ENCODE data around the gene SCAI.
"Not testable (repeated sequence)": the region's sequence is repeated elsewhere in the genome, so short reads cannot be mapped to it uniquely, and the experiment has no call there.

Gene SCAI

DNA sequence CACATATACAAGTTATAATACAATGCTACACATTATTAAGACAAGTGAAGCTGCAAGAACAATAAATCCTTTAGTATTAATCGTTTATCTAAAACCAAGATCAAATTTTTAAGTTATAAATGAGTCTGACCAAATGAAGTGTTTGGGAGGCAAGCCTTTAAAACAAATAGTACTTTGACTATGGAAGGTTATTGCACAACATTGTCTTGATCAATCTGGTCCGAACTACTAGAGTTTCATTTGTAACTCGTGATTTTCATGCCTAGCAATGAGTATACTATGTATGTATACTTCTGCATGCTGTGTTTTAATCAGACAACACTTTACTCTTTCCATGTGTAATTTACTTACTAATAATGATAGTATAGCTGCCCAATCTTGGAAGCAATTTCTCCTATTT, 115.3 kb downstream of the SCAI start:
- no peak for DNase-seq (ENCODE audit: low spot score)

DNA sequence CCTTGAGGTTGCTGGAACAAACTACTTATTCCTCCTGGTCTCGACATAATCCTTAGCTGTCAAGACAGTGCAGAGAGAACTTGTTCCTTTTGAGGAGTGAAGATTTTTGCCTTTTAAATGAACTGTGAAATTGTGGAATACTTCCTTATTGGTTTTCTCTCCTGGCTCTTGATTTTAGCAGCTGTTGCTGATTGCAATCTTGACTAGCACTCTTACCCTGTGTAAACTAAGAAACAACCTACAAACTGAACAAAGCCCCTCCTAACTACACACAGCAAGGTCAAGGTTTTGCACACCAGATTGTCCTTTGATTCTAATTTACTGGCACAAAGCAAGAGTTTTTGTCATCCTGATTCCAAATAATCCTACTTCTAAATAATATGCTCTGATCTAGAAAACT, 118.4 kb downstream of the SCAI start:
- no peak for DNase-seq (ENCODE audit: low spot score)

DNA sequence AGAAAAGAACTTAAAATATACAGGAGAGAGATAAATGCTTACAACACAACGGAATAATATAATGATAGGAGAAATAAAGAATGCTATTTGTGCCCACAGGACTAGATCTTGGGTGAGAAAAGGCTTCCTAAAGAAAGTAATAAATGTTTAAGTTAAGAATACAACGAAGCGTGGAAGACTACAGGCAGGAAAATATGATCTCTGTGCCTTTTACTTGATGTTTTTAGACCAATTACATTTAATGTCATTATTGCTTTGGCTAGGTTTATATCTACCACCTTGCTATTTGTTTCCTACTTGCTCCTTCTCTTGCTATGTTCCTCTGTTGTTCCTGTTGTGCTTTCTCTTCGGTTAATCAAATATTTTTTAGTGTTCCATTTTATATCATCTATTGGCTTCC, 122.3 kb downstream of the SCAI start:
- DNase-seq (ENCODE audit: low spot score) = no peak

DNA sequence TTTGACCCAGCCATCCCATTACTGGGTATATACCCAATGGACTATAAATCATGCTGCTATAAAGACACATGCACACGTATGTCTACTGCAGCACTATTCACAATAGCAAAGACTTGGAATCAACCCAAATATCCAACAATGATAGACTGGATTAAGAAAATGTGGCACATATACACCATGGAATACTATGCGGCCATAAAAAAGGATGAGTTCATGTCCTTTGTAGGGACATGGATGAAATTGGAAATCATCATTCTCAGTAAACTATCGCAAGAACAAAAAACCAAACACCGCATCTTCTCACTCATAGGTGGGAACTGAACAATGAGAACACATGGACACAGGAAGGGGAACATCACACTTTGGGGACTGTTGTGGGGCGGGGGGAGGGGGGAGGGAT, 127.7 kb downstream of the SCAI start:
- not testable (repeated sequence) for DNase-seq (ENCODE audit: low spot score)

DNA sequence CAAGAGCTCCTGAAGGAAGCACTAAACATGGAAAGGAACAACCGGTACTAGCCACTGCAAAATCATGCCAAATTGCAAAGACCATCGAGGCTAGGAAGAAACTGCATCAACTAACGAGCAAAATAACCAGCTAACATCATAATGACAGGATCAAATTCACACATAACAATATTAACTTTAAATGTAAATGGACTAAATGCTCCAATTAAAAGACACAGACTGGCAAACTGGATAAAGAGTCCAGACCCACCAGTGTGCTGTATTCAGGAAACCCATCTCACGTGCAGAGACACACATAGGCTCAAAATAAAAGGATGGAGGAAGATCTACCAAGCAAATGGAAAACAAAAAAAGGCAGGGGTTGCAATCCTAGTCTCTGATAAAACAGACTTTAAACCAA, 131.3 kb downstream of the SCAI start:
- not testable (repeated sequence) for DNase-seq (ENCODE audit: low spot score)

DNA sequence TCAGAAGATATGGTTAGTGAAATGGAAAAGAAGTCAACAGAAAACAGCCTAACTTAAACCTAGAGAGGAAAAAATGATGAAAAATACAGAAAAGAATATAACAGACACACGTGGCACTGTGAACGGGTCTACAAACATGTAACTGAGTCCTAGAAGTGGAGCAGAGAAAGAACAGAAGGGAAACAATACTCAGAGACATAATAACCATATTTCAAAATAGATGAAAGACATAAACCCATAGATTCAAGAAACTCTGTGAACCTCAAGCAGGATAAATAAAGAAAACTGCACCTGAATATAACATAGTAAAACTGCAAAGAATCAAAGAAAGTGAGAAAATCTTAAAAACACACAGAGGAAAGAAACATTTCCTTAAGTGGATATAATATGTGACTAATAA, 134.7 kb downstream of the SCAI start:
- DNase-seq (ENCODE audit: low spot score) = no peak

DNA sequence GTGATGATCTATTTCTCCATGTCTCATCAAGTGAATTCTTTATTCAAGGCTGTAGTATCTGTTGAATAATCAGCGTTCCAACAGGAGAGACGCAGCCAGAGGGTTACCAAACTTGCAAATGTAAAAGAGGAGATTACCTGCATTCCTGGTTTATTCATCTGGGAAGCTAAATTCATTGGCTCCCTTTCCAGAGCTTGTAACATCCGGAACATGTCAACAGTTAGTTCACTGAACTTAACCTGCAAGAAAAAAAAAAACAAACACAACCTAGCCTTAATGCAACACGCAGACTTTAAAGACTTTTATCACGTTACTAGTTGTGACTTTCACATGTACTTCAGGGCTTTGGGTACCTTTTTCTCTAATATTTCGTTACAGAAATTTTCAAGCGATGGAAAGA, 140.0 kb downstream of the SCAI start:
- no peak for DNase-seq (ENCODE audit: low spot score)

DNA sequence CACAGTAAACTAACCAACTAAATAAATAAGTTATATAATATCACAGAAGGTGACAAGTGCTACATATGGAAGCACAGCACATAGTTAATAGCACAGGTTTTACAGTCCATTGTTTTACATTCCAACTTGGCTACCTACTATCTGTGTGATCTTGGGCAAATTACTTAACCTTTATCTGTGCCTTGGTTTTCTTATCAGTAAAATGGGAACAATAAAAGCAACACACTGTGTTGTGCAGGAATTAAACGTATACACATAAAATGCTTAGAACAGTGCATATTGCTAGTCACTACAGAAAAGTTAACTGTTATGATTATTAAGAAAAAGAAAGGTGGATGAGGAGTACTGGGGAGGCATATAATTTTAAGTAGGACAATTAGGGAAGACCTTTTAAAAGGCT, 159.6 kb downstream of the SCAI start:
- no peak for DNase-seq (ENCODE audit: low spot score)

DNA sequence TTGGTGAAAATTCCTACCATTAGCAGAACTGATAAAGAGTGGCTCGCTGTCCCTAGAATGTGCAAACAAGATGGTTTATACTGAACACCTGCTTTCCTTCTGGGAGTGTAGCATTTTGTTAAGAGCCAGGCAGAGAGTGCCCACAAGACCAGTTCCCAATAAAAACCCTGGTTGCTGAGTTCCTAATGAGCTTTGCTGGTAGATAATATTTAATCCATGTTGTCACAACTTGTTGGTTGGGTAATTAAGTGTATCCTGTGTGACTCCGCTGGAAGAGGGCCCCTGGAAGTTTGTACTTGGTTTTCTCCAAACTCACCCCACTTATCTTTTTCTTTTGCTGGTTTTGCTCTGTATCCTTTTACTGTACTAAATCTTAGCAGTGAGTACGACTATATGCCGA, 162.9 kb downstream of the SCAI start:
- DNase-seq (ENCODE audit: low spot score) = no peak

DNA sequence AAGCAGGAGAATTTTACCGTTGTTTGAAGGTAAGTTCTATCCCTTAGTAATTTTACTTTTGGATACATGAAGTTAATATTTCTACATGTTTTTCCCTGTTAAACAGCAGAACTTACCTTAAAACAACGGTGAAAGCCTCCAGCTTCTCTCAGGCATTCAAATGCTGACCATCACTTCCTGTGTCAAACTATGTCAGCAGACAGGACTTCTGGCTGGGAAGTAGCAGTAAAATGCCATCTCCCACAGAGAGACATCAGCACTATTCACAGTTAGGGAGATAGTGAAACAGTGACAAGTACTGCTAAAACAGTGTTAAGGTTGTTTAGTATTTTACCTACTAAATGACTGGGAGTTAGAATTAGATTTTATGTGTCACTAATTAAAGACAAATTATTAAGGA, 168.2 kb downstream of the SCAI start:
- DNase-seq (ENCODE audit: low spot score) = peak; percentile 21

DNA sequence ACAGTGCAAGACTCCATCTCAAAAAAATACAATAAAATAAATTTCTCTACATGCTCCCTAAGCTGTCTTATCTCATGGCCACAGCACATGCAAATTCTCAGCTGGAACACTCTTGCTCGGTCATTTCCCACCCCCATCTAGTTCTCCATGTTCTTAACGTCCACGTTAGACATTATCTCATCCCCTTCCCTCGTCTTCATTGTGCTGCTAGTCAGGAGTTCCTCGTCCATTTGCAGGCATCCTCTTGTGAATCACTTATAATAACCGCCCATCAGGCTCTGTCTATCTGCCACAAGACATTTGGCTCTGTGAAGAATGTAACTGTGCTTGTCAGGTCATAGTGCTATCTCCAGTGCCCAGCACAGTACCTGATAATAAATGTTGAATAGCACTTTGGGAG, 169.5 kb downstream of the SCAI start:
- no peak for DNase-seq (ENCODE audit: low spot score)

DNA sequence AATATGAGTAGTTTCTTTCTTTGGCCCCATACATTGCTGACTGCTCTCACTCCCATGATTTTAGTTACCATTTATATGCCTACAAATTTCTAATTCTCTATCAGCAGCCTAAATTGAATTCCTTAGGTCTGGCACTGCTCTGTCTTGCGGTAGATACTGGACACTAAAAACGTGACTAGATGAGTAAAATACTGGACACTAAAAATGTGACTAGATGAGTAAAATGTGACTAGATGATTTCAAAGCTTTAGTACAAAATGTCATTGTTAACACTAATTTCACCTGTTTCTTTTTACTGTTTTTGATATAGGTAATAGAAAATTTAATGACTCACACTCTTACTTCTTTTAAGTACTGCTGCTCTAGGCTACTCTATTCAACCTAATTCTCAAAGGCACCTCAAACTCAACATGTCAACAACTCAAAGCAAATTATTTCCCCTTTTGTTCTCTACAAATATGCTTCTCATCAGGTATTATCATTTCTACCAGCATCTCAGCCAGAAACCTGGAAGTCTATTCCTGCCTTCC, 171.0 kb downstream of the SCAI start:
- DNase-seq (ENCODE audit: low spot score) = no peak

DNA sequence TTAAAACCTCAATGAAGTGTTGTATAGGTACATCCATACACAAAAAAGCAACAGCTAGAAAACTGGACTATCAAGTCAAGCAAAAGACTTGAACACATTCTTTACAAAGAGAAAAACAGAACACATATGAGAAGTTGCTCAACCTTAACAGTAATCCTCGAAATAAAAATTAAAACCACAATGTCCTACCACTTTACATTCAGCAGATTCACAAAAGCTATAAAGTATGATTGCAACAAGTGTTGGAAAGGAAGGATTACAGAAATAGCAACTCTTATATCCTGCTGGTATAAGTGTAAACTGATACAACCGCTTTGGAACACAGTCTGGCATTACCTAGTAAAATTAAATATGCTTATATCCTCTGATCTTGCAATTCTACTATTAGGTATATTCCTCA, 173.9 kb downstream of the SCAI start:
- DNase-seq (ENCODE audit: low spot score) = no peak

DNA sequence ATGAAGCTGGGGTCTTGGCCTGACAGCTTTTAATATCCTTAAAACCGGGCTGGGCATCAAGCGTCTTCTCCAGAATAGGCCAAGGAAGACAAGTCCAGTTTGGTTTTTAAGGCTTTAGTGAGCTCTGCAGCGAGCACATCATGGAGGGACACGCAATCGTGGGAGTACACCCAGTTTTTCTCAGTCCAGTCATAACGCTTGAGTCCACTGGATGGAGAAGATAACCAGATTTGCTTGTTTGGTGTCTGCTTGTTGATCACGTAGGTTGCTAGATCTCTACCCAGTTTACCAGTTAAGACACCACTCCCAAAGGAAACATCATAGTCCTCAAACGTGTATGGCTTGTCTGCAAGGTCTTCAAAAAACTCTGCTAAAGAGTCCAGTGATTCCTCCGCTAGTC, 175.1 kb downstream of the SCAI start:
- no peak for DNase-seq (ENCODE audit: low spot score)

DNA sequence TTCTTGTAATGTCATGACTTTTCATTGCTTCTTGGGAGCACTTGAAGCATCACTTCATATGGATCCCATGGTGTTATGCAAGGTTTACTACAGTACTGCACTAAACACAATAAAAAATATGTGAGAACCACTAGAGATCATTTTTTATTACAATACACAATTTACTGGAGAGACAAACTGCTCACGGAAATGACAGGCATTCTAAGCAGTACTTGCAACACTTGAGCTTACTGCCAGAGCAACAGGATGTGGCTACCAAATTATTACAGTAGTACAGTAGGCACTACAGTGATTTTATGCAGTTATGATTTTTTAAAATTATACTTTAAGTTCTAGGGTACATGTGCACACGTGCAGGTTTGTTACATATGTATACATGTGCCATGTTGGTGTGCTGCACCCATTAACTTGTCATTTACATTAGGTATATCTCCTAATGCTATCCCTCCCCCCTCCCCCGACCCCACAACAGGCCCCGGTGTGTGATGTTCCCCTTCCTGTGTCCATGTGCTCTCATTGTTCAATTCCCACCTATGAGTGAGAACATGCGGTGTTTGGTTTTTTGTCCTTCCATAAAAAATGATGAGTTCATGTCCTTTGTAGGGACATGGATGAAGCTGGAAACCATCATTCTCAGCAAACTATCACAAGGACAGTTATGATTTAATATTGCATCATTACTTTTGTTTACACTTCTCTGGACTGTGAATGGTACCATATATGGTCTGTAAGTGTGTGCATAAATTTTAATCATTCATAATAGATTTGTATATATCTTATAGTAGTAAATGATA, 177.4 kb downstream of the SCAI start:
- DNase-seq (ENCODE audit: low spot score) = not testable (repeated sequence)

DNA sequence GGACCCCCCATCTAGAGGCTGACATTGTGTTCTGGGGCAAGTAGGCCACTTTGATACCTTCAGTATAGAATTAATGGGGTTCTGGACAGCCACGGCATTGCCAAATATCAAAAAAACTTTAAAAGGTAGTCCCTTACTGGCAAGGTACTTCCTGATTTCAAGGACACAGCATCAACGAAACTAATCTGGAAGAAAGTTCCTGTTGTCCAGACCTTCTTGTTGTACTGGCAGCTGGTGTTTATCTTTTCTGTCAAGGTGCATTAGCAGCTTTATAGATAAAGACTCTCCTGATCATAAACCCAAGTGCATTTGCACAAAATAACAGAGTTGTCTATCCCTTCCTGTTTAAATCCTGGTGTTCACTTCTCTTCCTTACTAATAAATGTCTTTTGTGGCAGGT, 178.7 kb downstream of the SCAI start:
- DNase-seq (ENCODE audit: low spot score) = no peak

DNA sequence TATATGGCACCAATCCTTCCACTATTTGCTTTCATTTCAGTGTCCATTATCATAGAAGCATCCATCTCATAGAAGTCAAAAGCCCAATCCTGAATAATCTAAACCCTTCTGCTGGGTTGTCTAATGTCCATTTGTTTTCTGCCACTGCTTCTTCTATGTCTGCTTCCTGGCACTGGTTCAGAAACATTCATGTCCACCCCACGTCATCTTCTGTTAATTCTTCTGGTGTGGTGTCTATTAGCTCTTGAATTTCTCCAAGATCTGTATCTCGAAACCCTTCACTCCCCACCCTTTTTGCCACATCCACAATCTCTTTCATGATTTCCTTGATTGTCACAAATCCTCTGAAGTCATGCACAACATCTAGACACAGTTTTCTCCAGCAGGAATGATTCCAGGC, 179.3 kb downstream of the SCAI start:
- no peak for DNase-seq (ENCODE audit: low spot score)

DNA sequence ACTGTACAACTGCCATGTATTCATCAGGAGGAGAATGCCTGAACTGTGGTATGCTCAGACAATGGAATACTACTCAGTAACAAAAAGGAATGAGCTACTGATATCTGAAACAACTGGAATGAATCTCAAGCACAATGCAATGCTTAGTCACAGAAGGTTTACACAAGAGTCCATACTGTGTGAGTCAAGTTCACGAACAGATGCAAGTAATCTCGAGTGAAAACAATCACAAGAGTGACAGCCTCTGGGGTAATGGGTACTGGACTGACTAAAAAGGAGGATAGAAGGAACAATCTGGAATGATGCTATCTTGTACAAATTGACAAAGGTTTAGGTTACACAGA, 182.9 kb downstream of the SCAI start:
- no peak for DNase-seq (ENCODE audit: low spot score)

DNA sequence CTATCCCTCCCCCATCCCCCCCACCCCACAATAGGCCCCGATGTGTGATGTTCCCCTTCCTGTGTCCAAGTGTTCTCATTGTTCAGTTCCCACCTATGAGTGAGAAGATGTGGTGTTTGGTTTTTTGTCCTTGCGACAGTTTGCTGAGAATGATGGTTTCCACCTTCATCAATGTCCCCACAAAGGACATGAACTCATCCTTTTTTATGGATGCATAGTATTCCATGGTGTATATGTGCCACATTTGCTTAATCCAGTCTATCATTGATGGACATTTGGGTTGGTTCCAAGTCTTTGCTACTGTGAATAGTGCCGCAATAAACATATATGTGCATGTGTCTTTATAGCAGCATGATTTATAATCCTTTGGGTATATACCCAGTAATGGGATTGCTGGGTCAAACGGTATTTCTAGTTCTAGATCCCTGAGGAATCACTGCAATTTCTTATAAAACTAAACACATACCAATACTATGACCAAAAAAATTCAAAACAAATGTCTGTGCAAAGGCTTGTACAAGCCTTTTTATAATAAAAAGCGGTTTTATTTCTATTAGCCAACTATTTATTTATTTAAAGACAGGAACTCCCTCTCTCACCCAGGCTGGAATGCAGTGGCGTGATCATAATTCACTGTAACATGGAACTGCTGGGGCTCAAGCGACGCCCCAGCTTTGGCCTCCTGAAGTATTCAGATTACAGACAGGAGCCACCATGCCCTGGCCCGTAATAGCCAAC, 183.5 kb downstream of the SCAI start:
- not testable (repeated sequence) for DNase-seq (ENCODE audit: low spot score)

DNA sequence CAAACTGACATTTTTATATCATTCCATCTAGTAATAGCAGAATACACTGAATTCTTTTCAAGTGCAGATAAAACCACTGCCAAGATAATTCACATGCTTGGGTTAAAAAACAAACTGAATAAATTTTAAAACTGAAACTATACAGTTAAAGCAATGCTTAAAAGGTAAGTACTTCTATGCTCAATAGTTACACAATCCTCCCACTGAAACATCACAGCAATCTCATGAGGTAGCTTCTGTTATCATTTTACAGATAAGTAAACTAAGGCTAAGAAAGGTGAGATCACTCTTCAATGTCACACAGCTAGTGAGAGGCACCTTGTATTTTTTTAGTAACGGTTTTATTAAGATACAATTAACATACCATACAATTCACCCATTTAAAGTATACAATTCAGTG, 189.1 kb downstream of the SCAI start:
- no peak for DNase-seq (ENCODE audit: low spot score)

DNA sequence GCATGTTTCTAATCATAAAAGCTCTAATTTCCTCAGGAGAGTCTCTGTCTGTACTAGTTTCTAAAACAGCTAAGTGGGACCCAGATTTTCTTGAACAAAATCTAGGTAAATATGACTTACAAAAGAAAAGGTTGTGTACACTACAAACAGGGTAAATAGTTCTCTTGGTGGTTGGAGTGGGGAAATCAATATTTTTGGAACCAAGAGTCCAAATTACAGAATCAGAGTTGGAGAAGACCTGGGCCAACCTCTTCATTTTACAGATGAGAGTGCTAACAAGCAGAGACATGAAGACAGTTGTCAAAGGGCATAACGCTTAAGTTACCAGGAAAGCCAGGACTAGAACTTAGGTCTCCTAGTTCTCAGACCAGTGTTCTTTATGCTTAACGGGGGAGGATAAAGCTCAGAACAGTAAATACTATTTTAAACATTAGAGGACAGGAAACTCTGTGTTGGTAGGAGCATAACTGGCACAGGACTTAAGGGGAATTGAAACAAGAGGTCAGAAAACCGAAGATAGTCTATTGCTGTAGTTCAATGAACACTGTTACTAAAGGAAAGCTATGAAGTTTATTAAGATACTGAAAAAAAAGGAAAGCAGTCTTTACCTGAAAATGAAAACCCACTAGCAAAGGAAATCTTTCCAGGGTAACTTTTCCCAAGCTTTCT, 193.1 kb downstream of the SCAI start:
- DNase-seq (ENCODE audit: low spot score) = no peak

DNA sequence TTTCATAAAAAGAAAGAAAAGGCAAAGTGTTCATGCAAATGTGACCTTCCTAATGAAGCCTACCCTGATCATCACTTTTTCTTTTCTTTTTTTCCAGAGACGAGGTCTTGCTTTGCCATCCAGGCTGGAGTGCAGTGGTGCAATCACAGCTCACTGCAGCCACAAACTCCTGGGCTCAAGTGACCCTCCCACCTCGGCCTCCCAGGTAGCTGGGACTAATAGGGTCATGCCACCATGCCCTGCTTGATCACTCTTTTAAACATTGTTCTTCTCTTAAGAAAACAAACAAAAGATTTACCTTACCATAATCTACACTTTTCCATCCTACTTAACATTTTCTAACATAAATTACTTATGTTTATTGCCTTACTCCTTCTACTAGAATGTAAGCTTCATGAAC, 193.9 kb downstream of the SCAI start:
- DNase-seq (ENCODE audit: low spot score) = no peak
